B cell (primary cell): ENCODE measurements around the gene TGM6. TPM values are rescaled to one million over a fixed set of nuclear protein-coding genes. Genes with fewer than 3 reads are reported as not detected.

ENCODE experiments used
- ATAC-seq: fragments of 200-7000 bp; cut with Tn5 transposase; one replicate; pipeline ENCODE4 v1.10.0; 2021; ENCODE audit warnings: low read depth, mild to moderate bottlenecking, moderate number of reproducible peaks, moderate library complexity
- CTCF ChIA-PET: fragments of 350-600 bp; sonication (Branson Sonifier 250); formaldehyde crosslinking; loops from one replicate; lab custom pipeline; 2021; ENCODE audit warnings: antibody characterized with exemption, inconsistent platforms; lab: Charles Lee
- POLR2A ChIA-PET: fragments of 350-600 bp; sonication (Branson Sonifier 250); formaldehyde crosslinking; loops from one replicate; lab custom pipeline; 2021; ENCODE audit warnings: antibody characterized with exemption; lab: Charles Lee
- DNase-seq: peaks from one replicate; pipeline ENCODE4 v3.0.0; 2013
- H2AFZ ChIP-seq: 2 replicates; pipeline ENCODE4 v1.6.1; 2012; ENCODE audit warnings: mild to moderate bottlenecking, low read depth, low read length; ENCODE audit not compliant: insufficient read depth, poor library complexity, severe bottlenecking
- H3K27ac ChIP-seq, 2 donors: 1 replicate in 1 of 2; 2 replicates in 1 of 2; pipeline ENCODE4 v1.5.1; 2012 to 2013; ENCODE audit warnings: low read length in 2 of 2, mild to moderate bottlenecking in 2 of 2, moderate library complexity in 1 of 2
- H3K27me3 ChIP-seq, 4 experiments: fragments of 200-600 bp in 1 of 4; sonication (generic) in 1 of 4; replicated peaks in 1 of 4; 1 replicate in 2 of 4; 2 replicates in 2 of 4; pipeline versions ENCODE4 v1.6.1 to v1.7.0; 2013 to 2016; ENCODE audit warnings: low read length in 3 of 4, mild to moderate bottlenecking in 2 of 4, mixed read lengths in 1 of 4, moderate library complexity in 1 of 4; ENCODE audit not compliant: insufficient read depth in 4 of 4, control insufficient read depth in 3 of 4; ENCODE audit errors: control extremely low read depth in 1 of 4
- H3K36me3 ChIP-seq, 2 experiments: replicated peaks in 1 of 2; 1 replicate in 1 of 2; 2 replicates in 1 of 2; pipeline versions ENCODE4 v1.6.1 to v1.7.1; 2013; ENCODE audit warnings: low read length in 1 of 2; ENCODE audit not compliant: insufficient read depth in 2 of 2, control insufficient read depth in 1 of 2; ENCODE audit errors: control extremely low read depth in 1 of 2, extremely low read depth in 1 of 2
- H3K4me1 ChIP-seq, 2 donors: fragments of 200-600 bp in 1 of 2; sonication (generic) in 1 of 2; 1 replicate in 1 of 2; 2 replicates in 1 of 2; pipeline versions ENCODE4 v1.5.1 to v1.6.1; 2013 to 2017; ENCODE audit warnings: low read length in 2 of 2; ENCODE audit not compliant: control insufficient read depth in 2 of 2, insufficient read depth in 2 of 2
- H3K4me2 ChIP-seq: replicated peaks from 2 replicates; pipeline ENCODE3; 2012; ENCODE audit warnings: mild to moderate bottlenecking, low read depth, low read length; ENCODE audit not compliant: poor library complexity, severe bottlenecking
- H3K4me3 ChIP-seq, 5 experiments: fragments of 200-600 bp in 1 of 5; sonication (generic) in 1 of 5; 1 replicate in 3 of 5; 2 replicates in 2 of 5; pipeline versions ENCODE4 v1.5.1 to v1.7.0; 2011 to 2016; ENCODE audit warnings: low read length in 4 of 5, mild to moderate bottlenecking in 4 of 5, low read depth in 2 of 5, control low read depth in 1 of 5, moderate library complexity in 1 of 5; ENCODE audit not compliant: insufficient read depth in 1 of 5; ENCODE audit errors: control extremely low read depth in 1 of 5, extremely low read depth in 1 of 5
- H3K79me2 ChIP-seq: fragments of 200-600 bp; sonication (generic); one replicate; pipeline ENCODE4 v1.6.0; 2016; ENCODE audit warnings: low read length; ENCODE audit not compliant: control insufficient read depth, insufficient read depth
- H3K9ac ChIP-seq: fragments of 200-600 bp; sonication (generic); 2 replicates; pipeline ENCODE4 v1.6.1; 2017; ENCODE audit warnings: mild to moderate bottlenecking, low read length, moderate library complexity
- H3K9me3 ChIP-seq, 3 donors: one replicate each; pipeline versions ENCODE4 v1.6.1 to v1.7.1; 2013; ENCODE audit warnings: low read length in 2 of 3; ENCODE audit not compliant: control insufficient read depth in 2 of 3, insufficient read depth in 1 of 3; ENCODE audit errors: control extremely low read depth in 1 of 3
- H4K20me1 ChIP-seq: 2 replicates; pipeline ENCODE4 v1.6.0; 2012; ENCODE audit warnings: mild to moderate bottlenecking, low read length; ENCODE audit not compliant: insufficient read depth, control insufficient read depth, poor library complexity, severe bottlenecking
- H3K27ac Mint-ChIP-seq: one replicate; pipeline ENCODE4 v1.8.0; 2021; ENCODE audit warnings: mixed read lengths
- H3K27me3 Mint-ChIP-seq: one replicate; pipeline ENCODE4 v1.8.0; 2021; ENCODE audit warnings: mixed read lengths
- H3K4me1 Mint-ChIP-seq: one replicate; pipeline ENCODE4 v1.8.0; 2021; ENCODE audit warnings: mixed read lengths
- H3K4me3 Mint-ChIP-seq: one replicate; pipeline ENCODE4 v1.8.0; 2021; ENCODE audit warnings: mixed read lengths
- H3K9me3 Mint-ChIP-seq: one replicate; pipeline ENCODE4 v1.8.0; 2022; ENCODE audit warnings: mixed read lengths; ENCODE audit not compliant: insufficient read depth
- CTCF ChIP-seq: fragments of 200-600 bp; IDR thresholded peaks from one replicate; pipeline ENCODE4 v1.8.0; 2022; ENCODE audit warnings: antibody characterized with exemption, mild to moderate bottlenecking
- EZH2 ChIP-seq: IDR thresholded peaks from 2 replicates; pipeline ENCODE4 v1.6.1; 2012; ENCODE audit warnings: borderline replicate concordance, low read depth, mild to moderate bottlenecking, moderate library complexity, low read length; ENCODE audit not compliant: insufficient read depth, poor library complexity, severe bottlenecking
- WGBS: methylation state at CpG from one replicate; pipeline ENCODE4 v1.1.5; 2013; ENCODE audit warnings: missing lambda C conversion rate; ENCODE audit not compliant: insufficient coverage; 5-methylcytosine and 5-hydroxymethylcytosine counted together
- intact Hi-C: fragments of 100-400 bp; cut with micrococcal nuclease; formaldehyde crosslinking; loops from one replicate; pipeline ENCODE4 v1.10.0; 2022
- polyA plus RNA-seq: library from polyadenylated mRNA; depleted of rRNA; stranded (reverse); fragments of >200 nt; gene quantifications from 2 replicates; pipeline ENCODE4 v1.2.3, GENCODE V29; 2012
- total RNA-seq, 2 donors: library from RNA; stranded (reverse); fragments of 120-200 nt in 1 of 2; gene quantifications; 1 replicate in 1 of 2; 2 replicates in 1 of 2; pipeline versions ENCODE4 v1.2.3 to v1.2.4, GENCODE V29; 2013 to 2022

TGM6 gene
- total and polyA plus RNA-seq, 2 donors (not counting 1 experiment from before 2014, with no cell fraction given), result not detected

GRCh38 chr20:2420510-2420909 lies 39.8 kb downstream of the TGM6 start:
- Histone ChIP-seq H4K20me1 (no peaks in the 10 kb centered on the region), H3K4me3 (no peak overlapping the region), H3K79me2 (no peaks in the 10 kb centered on the region), H3K27me3 (no peaks in the 10 kb centered on the region), H3K36me3 (no peaks in the 10 kb centered on the region), H2AFZ (no peak overlapping the region), H3K9me3 (no peaks in the 10 kb centered on the region), H3K4me1 (no peaks in the 10 kb centered on the region), H3K4me2 (no peak overlapping the region), H3K9ac (no peak overlapping the region), H3K27ac (no peak overlapping the region)
- WGBS, result no CpG with 5 or more reads among the region's 1 CpG
- Mint-ChIP-seq H3K4me3 (no peak overlapping the region), H3K4me1 (no peaks in the 10 kb centered on the region), H3K27me3 (peaks cover 28% of the 10 kb centered on the region), H3K9me3 (no peaks in the 10 kb centered on the region), H3K27ac (no peak overlapping the region)
- intact Hi-C loops, result no loop called here
- no peak for TF ChIP-seq CTCF
- no peak for TF ChIP-seq EZH2
- ATAC-seq, result no peak
- no peak for DNase-seq
- ChIA-PET POLR2A (no interaction called here), CTCF (no interaction called here)

- Histone ChIP-seq H2AFZ (no peak overlapping the region), H3K27ac (no peak overlapping the region), H3K4me2 (no peak overlapping the region), H4K20me1 (no peaks in the 10 kb centered on the region), H3K4me3 (no peak overlapping the region), H3K27me3 (no peaks in the 10 kb centered on the region), H3K9ac (no peak overlapping the region), H3K36me3 (no peaks in the 10 kb centered on the region), H3K4me1 (no peaks in the 10 kb centered on the region), H3K79me2 (no peaks in the 10 kb centered on the region), H3K9me3 (no peaks in the 10 kb centered on the region)
- no peak for TF ChIP-seq CTCF
- POLR2A ChIA-PET, result no interaction called here
- intact Hi-C loops, result no loop called here
- WGBS, result no CpG with 5 or more reads among the region's 5 CpGs
- no peak for DNase-seq
- Mint-ChIP-seq H3K4me1 (no peaks in the 10 kb centered on the region), H3K27me3 (peaks cover 27% of the 10 kb centered on the region), H3K9me3 (no peaks in the 10 kb centered on the region), H3K4me3 (no peak overlapping the region), H3K27ac (no peak overlapping the region)
- ATAC-seq, result no peak
- CTCF ChIA-PET, result no interaction called here
Observed at GRCh38 chr20:2421247-2421646, 40.5 kb downstream of the TGM6 start.
